ENCODE results near the gene COL2A1. TPM values are rescaled to one million over a fixed set of nuclear protein-coding genes. Genes with fewer than 3 reads are reported as not detected.

Gene COL2A1
- total RNA-seq, 2 donors from 2014 or later = 12.4 to 21.0 TPM

- no peaks in the 10 kb centered on the region for H3K4me1 Mint-ChIP-seq
- H3K36me3 Mint-ChIP-seq (ENCODE audit: low read depth) = peaks cover 16% of the 10 kb centered on the region
- no peaks in the 10 kb centered on the region for H3K27me3 Mint-ChIP-seq (ENCODE audit: insufficient read depth)
- Histone ChIP-seq H3K27ac (ENCODE audit: low read depth, low read length) (no peak overlapping the region), H3K9me3 (ENCODE audit: control insufficient read depth, low read length) (no peaks in the 10 kb centered on the region), H3K4me3 (ENCODE audit: low read length) (no peak overlapping the region), H3K27me3 (ENCODE audit: control insufficient read depth, insufficient read depth, low read length, poor library complexity, severe bottlenecking) (no peaks in the 10 kb centered on the region), H3K36me3 (ENCODE audit: control insufficient read depth, insufficient read depth, low read length) (peaks cover 33% of the 10 kb centered on the region), H3K4me1 (ENCODE audit: control insufficient read depth, insufficient read depth, low read length) (no peaks in the 10 kb centered on the region), H3K9ac (ENCODE audit: extremely low read depth, low read length, poor library complexity, severe bottlenecking) (no peak overlapping the region)
- no peak overlapping the region for H3K27ac Mint-ChIP-seq
- no peaks in the 10 kb centered on the region for H3K9me3 Mint-ChIP-seq
- no peak for DNase-seq
- TF ChIP-seq CTCF (conservative IDR thresholded peaks at IDR 0.05) = no peak
- no peak overlapping the region for H3K4me3 Mint-ChIP-seq
- WGBS, 2 experiments (ENCODE audit: insufficient coverage in 1 of 2, insufficient read length in 1 of 2) = 100% methylated on average over 2 of the region's 2 CpGs
These were observed 47.4 kb upstream of the COL2A1 start for GRCh38 chr12:48051681-48052080.

DNA sequence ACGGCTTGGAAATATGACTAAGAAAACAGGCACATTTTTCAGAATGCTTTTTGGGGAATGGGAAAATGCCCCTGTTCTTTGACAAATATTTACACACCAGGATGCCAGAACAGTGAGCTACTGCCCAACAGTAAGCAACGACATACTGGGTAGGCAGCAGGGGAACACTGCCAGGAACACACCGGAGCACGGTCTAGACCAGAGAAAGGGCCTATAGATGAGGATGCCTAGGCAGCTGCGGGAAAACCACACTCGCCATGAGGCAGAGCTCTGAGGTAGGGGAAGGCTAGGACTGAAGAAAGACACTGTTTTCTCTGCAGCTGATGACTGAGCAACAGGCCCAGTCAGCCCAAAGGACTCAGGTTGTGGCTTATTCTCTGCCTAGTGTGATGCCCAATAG, 45.9 kb upstream of the COL2A1 start:
- no peaks in the 10 kb centered on the region for H3K4me1 Mint-ChIP-seq
- peaks cover 30% of the 10 kb centered on the region for H3K36me3 Mint-ChIP-seq (ENCODE audit: low read depth)
- Histone ChIP-seq H3K27ac (ENCODE audit: low read depth, low read length) (no peak overlapping the region), H3K4me3 (ENCODE audit: low read length) (no peak overlapping the region), H3K36me3 (ENCODE audit: control insufficient read depth, insufficient read depth, low read length) (peaks cover 49% of the 10 kb centered on the region), H3K9ac (ENCODE audit: extremely low read depth, low read length, poor library complexity, severe bottlenecking) (no peak overlapping the region), H3K4me1 (ENCODE audit: control insufficient read depth, insufficient read depth, low read length) (no peaks in the 10 kb centered on the region), H3K27me3 (ENCODE audit: control insufficient read depth, insufficient read depth, low read length, poor library complexity, severe bottlenecking) (no peaks in the 10 kb centered on the region), H3K9me3 (ENCODE audit: control insufficient read depth, low read length) (no peaks in the 10 kb centered on the region)
- no peak for TF ChIP-seq CTCF (conservative IDR thresholded peaks at IDR 0.05)
- no peak for DNase-seq
- H3K9me3 Mint-ChIP-seq = no peaks in the 10 kb centered on the region
- H3K4me3 Mint-ChIP-seq = no peak overlapping the region
- WGBS, 2 experiments (ENCODE audit: insufficient coverage in 1 of 2, insufficient read length in 1 of 2) = 92 to 98% methylated on average over 6 of the region's 6 CpGs
- H3K27ac Mint-ChIP-seq = no peak overlapping the region
- no peaks in the 10 kb centered on the region for H3K27me3 Mint-ChIP-seq (ENCODE audit: insufficient read depth)

DNA sequence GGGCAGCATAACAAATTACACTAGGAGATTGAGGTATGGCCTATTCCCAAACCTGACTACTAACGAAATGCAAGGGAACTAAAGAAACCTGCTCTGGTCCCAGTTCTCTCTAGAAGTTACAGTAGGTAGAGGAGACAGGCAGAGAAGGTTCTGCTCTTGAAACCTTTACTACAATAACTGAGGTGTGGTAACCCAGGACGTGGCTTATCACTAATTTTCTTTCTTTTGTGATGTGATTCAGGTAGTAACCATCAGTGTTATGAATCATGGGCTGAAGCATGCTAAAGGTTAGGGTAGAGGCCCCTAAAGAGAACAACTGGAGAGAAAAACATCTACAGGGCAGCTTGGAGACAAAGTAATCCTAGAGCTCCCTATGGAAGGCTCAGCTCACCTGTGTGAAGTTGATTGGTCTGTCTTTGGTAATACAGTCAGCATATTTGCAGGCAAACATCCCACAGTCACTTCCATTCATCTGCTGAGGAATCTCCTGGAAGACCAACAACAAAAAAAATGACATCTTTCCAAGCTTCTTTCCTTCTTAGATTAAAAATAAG, 41.8 kb upstream of the COL2A1 start:
- Mint-ChIP-seq H3K9me3 (no peaks in the 10 kb centered on the region), H3K4me3 (no peak overlapping the region), H3K27ac (no peak overlapping the region), H3K36me3 (ENCODE audit: low read depth) (peaks cover 41% of the 10 kb centered on the region), H3K27me3 (ENCODE audit: insufficient read depth) (peaks cover 5% of the 10 kb centered on the region), H3K4me1 (no peaks in the 10 kb centered on the region)
- Histone ChIP-seq H3K9me3 (ENCODE audit: control insufficient read depth, low read length) (no peaks in the 10 kb centered on the region), H3K4me1 (ENCODE audit: control insufficient read depth, insufficient read depth, low read length) (no peaks in the 10 kb centered on the region), H3K27me3 (ENCODE audit: control insufficient read depth, insufficient read depth, low read length, poor library complexity, severe bottlenecking) (no peaks in the 10 kb centered on the region), H3K9ac (ENCODE audit: extremely low read depth, low read length, poor library complexity, severe bottlenecking) (no peak overlapping the region), H3K4me3 (ENCODE audit: low read length) (no peak overlapping the region), H3K36me3 (ENCODE audit: control insufficient read depth, insufficient read depth, low read length) (peaks cover 65% of the 10 kb centered on the region), H3K27ac (ENCODE audit: low read depth, low read length) (no peak overlapping the region)
- no peak for DNase-seq
- 94 to 100% methylated on average over 1 to 2 of the region's 2 CpGs for WGBS, 2 experiments (ENCODE audit: insufficient coverage in 1 of 2, insufficient read length in 1 of 2)
- no peak for TF ChIP-seq CTCF (conservative IDR thresholded peaks at IDR 0.05)

All from endodermal cell (in vitro differentiated cells).